Fibroblast of mammary gland (primary cell): ENCODE measurements around the gene GDF9.

Experiments used
- DNase-seq: peaks from one replicate; pipeline ENCODE4 v3.0.0-alpha.2; 2010; ENCODE audit warnings: low read depth
- H3K4me3 ChIP-seq: 2 replicates; pipeline ENCODE4 v1.5.1; 2011; ENCODE audit warnings: low read depth, mild to moderate bottlenecking, low read length, moderate library complexity; ENCODE audit not compliant: control insufficient read depth
- CTCF ChIP-seq: conservative IDR thresholded peaks from 2 replicates; pipeline ENCODE4 v1.5.1; 2011; ENCODE audit warnings: low read depth, low read length, inconsistent platforms; ENCODE audit not compliant: control insufficient read depth, insufficient read depth

Gene GDF9

DNA sequence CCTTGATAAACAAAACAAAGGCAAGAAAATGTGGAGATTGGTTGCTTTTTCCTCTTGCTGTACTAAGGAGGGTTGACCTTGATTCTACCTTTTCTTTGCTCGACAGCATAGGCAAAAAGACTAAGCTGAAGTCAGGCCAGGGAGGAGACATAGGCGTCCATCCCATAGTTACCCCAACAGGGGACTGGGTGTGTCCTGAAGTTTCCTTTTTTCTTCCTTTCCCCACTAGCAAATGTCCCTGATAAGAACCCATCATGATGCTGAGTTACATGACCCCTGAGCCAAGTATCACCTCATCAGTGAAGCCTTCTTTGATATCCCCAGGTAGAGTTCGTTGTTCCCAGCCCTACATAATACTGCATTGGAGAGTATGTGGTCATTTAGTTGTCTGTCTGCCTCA lies 26.0 kb downstream of the GDF9 start:
- DNase-seq = no peak
- no peak for TF ChIP-seq CTCF
- H3K4me3 ChIP-seq = no peak overlapping the region

DNA sequence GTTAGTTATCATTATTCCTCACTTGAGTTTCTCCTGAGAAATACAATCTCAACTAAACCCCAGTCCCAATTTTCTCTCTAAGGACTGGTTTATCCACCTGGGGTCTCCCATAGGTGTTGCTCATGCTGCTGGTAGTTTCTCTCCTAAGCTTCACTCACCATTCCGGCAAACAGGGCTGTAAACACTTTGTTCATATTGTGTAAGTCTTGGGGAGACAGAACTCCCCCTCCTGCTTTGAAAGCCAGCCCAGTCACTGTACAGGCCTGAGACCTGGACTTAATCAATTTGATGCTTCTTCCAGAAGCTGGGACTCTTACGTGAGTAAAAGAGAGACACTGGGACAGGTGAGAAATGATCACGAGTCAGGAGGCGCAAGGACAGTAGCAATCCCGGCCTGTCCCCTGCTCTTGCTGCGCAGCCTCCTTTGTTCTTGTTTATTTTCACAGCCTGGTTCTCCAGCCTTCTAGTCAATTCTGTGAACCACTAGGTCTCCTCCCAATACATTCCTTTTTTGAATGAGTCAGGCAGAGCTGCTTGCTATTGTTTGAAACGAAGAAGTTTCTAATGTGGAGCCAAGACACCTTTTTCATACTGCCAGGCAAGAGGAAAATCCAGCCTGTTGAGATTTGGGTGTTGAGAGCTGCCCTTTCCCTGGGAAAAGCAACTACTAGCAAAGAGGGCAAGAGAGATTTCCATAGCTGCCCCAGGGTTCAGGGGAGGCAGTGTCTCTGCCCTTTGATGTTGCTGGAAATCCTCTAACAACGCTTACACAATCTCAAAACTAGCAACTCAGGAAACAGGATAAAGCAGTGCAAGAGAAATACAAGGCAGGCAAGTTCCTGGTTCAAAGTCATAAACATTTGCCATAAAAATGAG lies 26.6 kb downstream of the GDF9 start:
- no peak overlapping the region for H3K4me3 ChIP-seq
- no peak for TF ChIP-seq CTCF
- peak; percentile 25 for DNase-seq

DNA sequence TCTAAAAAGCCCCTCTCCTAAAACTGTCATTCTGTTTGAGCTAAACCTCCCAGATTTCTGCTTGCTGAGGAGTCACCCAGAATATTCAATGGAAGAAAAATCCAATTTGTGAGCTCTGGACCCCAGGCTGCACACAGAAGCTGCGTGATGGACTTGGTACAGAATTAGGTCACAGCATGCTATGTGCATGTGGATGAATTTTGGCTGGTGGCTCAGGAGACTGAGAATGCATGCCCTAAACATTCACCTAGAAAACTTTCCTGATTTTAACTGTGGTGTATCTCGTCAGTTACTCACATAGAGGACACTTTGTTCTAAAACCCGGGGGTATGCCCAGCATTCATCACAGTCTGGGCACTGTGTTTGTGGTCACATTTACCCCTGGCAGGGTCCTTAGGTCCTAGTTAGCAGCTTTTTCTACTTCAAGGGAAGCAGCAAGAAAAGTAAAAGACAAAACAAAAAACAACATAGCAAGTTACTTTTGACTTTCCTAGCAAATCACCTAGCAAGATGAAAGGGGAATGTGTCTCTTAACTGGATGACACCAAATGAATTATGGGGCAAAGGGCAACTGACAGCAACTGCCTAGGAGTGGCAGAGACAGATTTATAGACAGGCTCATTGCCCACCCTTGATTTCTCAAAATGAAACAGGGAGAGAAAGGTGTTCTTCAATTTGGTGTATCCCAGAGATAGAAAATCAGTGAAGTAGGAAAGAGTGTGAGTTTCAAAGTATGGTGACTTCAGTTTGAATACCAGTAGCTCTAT lies 27.6 kb downstream of the GDF9 start:
- no peak for TF ChIP-seq CTCF
- DNase-seq = no peak
- no peak overlapping the region for H3K4me3 ChIP-seq

DNA sequence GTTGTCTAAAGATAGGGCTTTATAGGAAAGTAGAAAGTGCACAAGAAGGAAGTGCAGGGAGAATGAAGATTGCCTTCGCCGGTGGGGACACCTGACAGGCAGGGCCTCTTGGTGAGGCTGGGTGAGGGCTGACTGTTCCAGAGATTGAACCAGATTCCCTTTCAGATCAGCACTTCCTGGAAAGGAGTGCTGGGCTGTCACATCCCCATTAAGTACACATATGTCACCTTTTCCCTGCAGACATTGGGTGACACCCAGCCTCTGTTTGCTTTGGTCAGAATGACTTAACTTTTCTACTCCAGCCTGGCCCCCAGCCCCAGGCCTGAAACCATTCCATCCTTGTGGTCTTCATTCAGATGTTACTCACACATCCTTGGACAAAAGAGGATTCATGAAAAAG lies 28.4 kb downstream of the GDF9 start:
- no peak for TF ChIP-seq CTCF
- DNase-seq = no peak
- no peak overlapping the region for H3K4me3 ChIP-seq

DNA sequence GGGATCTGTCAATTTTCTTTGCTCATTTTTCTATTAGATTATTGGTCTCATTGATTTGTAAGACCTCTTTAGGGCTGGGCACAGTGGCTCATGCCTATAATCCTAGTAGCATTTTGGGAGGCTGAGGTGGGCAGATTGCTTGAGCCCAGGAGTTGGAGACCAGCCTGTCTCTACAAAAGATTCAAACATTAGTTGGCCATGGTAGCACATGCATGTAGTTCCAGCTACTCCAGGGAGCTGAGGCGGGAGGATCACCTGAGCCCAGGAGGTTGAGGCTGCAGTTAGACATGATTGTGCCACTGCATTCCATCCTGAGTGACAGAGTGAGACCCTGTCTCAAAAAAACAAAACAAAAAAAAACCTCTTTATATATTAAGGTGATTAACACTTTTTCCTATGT lies 29.4 kb downstream of the GDF9 start:
- DNase-seq = no peak
- TF ChIP-seq CTCF = no peak
- H3K4me3 ChIP-seq = no peak overlapping the region

- no peak for DNase-seq
- no peak for TF ChIP-seq CTCF
- no peak overlapping the region for H3K4me3 ChIP-seq
Observed at GRCh38 chr5:132834057-132834456, 32.2 kb downstream of the GDF9 start.
